Uterus (tissue), 4 donors: ENCODE measurements around the gene MKI67. TPM values are rescaled to one million over a fixed set of nuclear protein-coding genes. Genes with fewer than 3 reads are reported as not detected.

ENCODE experiments used
- DNase-seq, 2 donors: peaks; one replicate each; pipeline ENCODE4 v3.0.0-alpha.2; 2019 to 2020
- H3K27ac ChIP-seq, 2 donors: fragments of 200-600 bp; sonication (generic); 1 replicate in 1 of 2; 2 replicates in 1 of 2; pipeline ENCODE4 v1.5.1; 2016 to 2018
- H3K27me3 ChIP-seq, 2 donors: fragments of 200-600 bp; sonication (generic); one replicate each; pipeline ENCODE4 v1.5.1; 2018 to 2019; ENCODE audit warnings: control low read depth in 1 of 2
- H3K36me3 ChIP-seq, 2 donors: fragments of 200-600 bp; sonication (generic); one replicate each; pipeline ENCODE4 v1.5.1; 2019; ENCODE audit warnings: control low read depth in 1 of 2
- H3K4me1 ChIP-seq, 2 donors: fragments of 200-600 bp; sonication (generic); one replicate each; pipeline ENCODE4 v1.5.1; 2018 to 2019; ENCODE audit warnings: control low read depth in 1 of 2
- H3K4me3 ChIP-seq, 2 donors: fragments of 200-600 bp; sonication (generic); 1 replicate in 1 of 2; 2 replicates in 1 of 2; pipeline ENCODE4 v1.5.1; 2018 to 2019; ENCODE audit warnings: mild to moderate bottlenecking in 1 of 2
- H3K9me3 ChIP-seq, 2 donors: fragments of 200-600 bp; sonication (generic); one replicate each; pipeline ENCODE4 v1.5.1; 2019; ENCODE audit warnings: control low read depth in 1 of 2
- CTCF ChIP-seq, 4 experiments: fragments of 200-600 bp in 2 of 4; fragments of 450-650 bp in 2 of 4; sonication (generic) in 2 of 4; IDR thresholded peaks; one replicate each; pipeline ENCODE4 v1.5.1; 2016 to 2019; ENCODE audit warnings: antibody characterized with exemption in 4 of 4, mild to moderate bottlenecking in 2 of 4, moderate library complexity in 1 of 4
- POLR2A ChIP-seq, 2 donors: fragments of 450-650 bp; IDR thresholded peaks; one replicate each; pipeline ENCODE4 v1.6.1; 2016; ENCODE audit warnings: antibody characterized with exemption in 2 of 2, mild to moderate bottlenecking in 1 of 2, moderate library complexity in 1 of 2
- intact Hi-C: fragments of 100-400 bp; cut with DNase I; formaldehyde crosslinking; loops from one replicate; pipeline ENCODE4 v1.15.1; 2023; ENCODE audit warnings: low total_unique reads
- total RNA-seq, 4 donors: library from RNA; depleted of rRNA in 3 of 4; stranded (reverse); fragments of >200 nt in 3 of 4; gene quantifications; one replicate each; pipeline versions ENCODE4 v1.1.0 to v1.2.4, GENCODE V29; 2014 to 2023
- donor health status: DM: yes; HTN: yes; CAD: no.

MKI67 gene
- total RNA-seq, 4 donors from 2014 or later: under 0.01 to 16.9 (median 0.56) TPM

GRCh38 chr10:128061306-128062300, 64.6 kb downstream of the MKI67 start:
- Histone ChIP-seq H3K4me3 (no peak overlapping the region), H3K4me1 (no peaks in the 10 kb centered on the region), H3K9me3 (no peaks in the 10 kb centered on the region), H3K27ac (no peak overlapping the region), H3K36me3 (no peaks in the 10 kb centered on the region), H3K27me3 (no peaks in the 10 kb centered on the region)
- peak in 1 of 2 donors; percentile 6 for DNase-seq
- TF ChIP-seq CTCF (IDR thresholded peaks at IDR 0.05) (no peak), POLR2A (IDR thresholded peaks at IDR 0.05) (no peak)
- intact Hi-C loops: no loop called here

- Histone ChIP-seq H3K9me3 (no peaks in the 10 kb centered on the region), H3K4me3 (no peak overlapping the region), H3K4me1 (no peaks in the 10 kb centered on the region), H3K27ac (no peak overlapping the region), H3K27me3 (no peaks in the 10 kb centered on the region), H3K36me3 (no peaks in the 10 kb centered on the region)
- DNase-seq: no peak
- TF ChIP-seq CTCF (IDR thresholded peaks at IDR 0.05) (no peak), POLR2A (IDR thresholded peaks at IDR 0.05) (no peak)
- intact Hi-C loops: no loop called here
Measured at GRCh38 chr10:128060341-128061250, 65.6 kb downstream of the MKI67 start.

- H3K4me3 ChIP-seq: no peak overlapping the region
- intact Hi-C loops: no loop called here
- DNase-seq: no peak
- TF ChIP-seq POLR2A (IDR thresholded peaks at IDR 0.05) (no peak), CTCF (IDR thresholded peaks at IDR 0.05) (no peak)
- H3K27ac ChIP-seq: no peak overlapping the region
- H3K36me3 ChIP-seq: no peaks in the 10 kb centered on the region
- no peaks in the 10 kb centered on the region for H3K4me1 ChIP-seq
- H3K9me3 ChIP-seq: no peaks in the 10 kb centered on the region
- H3K27me3 ChIP-seq: no peaks in the 10 kb centered on the region
Measured at GRCh38 chr10:128059982-128060293, 66.3 kb downstream of the MKI67 start.

GRCh38 chr10:128059266-128059981, 66.8 kb downstream of the MKI67 start:
- DNase-seq: no peak
- intact Hi-C loops: no loop called here
- no peaks in the 10 kb centered on the region for H3K36me3 ChIP-seq

More at GRCh38 chr10:128059266-128059981, 66.8 kb downstream of the MKI67 start:
- no peak overlapping the region for H3K4me3 ChIP-seq
- H3K4me1 ChIP-seq: no peaks in the 10 kb centered on the region
- no peaks in the 10 kb centered on the region for H3K27me3 ChIP-seq
- H3K27ac ChIP-seq: no peak overlapping the region
- no peak for TF ChIP-seq CTCF (IDR thresholded peaks at IDR 0.05)
- TF ChIP-seq POLR2A (IDR thresholded peaks at IDR 0.05): no peak
- no peaks in the 10 kb centered on the region for H3K9me3 ChIP-seq
